Activated CD4-positive, alpha-beta T cell treated with anti-CD3 and anti-CD28 coated beads, Interleukin-2, amount 50 U/mL, for 24 hours (primary cell): ENCODE data around the gene CFAP100.

Experiments used
- DNase-seq, 2 donors: peaks; one replicate each; pipeline ENCODE4 v3.0.0-alpha.2; 2020; ENCODE audit warnings: low read depth in 1 of 2, low spot score in 1 of 2

Gene CFAP100

DNA sequence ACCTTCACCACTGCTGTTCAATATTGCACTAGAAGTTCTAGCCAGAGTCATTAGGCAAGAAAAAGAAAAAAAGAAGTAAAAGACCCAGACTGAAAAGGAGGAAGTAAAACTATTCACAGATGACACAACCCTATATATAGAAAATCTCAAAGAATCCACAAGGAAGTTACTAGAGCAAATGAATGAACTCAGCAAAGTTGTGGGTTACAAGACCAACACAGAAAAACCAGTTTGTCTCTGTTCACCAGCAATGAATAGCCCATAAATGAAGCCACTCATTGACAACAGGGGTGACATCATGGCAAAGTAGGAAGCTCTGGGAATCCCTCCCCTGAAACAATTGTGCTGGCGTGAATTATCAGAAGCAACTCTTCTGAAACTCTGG, 4.6 kb downstream of the CFAP100 start:
- DNase-seq, result no peak

DNA sequence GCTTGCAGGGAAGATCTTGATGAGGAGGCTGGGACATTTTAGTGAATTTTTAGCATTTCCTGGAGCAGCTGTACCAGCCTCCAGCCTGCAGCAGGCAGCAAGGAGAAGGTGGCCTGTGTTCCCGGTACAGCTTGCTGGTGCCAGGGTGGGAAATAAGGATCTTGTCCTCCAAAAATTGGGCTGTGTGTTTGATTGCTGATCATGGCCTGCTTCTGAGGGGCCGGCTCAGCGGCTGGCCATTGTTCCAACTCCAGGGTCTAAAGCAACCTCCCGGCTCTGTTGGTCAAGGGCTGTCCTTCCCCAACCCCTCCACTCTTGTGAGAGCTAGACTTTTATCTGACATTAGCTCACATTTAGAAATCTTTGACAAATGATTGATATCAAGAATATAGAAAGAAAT, 5.0 kb downstream of the CFAP100 start:
- DNase-seq, result no peak

- DNase-seq, result no peak
Observed at GRCh38 chr3:126401611-126402160, 7.0 kb downstream of the CFAP100 start.

- no peak for DNase-seq
Observed at GRCh38 chr3:126402178-126402577, 7.5 kb downstream of the CFAP100 start.

GRCh38 chr3:126402666-126403302, 8.1 kb downstream of the CFAP100 start:
- no peak for DNase-seq

DNA sequence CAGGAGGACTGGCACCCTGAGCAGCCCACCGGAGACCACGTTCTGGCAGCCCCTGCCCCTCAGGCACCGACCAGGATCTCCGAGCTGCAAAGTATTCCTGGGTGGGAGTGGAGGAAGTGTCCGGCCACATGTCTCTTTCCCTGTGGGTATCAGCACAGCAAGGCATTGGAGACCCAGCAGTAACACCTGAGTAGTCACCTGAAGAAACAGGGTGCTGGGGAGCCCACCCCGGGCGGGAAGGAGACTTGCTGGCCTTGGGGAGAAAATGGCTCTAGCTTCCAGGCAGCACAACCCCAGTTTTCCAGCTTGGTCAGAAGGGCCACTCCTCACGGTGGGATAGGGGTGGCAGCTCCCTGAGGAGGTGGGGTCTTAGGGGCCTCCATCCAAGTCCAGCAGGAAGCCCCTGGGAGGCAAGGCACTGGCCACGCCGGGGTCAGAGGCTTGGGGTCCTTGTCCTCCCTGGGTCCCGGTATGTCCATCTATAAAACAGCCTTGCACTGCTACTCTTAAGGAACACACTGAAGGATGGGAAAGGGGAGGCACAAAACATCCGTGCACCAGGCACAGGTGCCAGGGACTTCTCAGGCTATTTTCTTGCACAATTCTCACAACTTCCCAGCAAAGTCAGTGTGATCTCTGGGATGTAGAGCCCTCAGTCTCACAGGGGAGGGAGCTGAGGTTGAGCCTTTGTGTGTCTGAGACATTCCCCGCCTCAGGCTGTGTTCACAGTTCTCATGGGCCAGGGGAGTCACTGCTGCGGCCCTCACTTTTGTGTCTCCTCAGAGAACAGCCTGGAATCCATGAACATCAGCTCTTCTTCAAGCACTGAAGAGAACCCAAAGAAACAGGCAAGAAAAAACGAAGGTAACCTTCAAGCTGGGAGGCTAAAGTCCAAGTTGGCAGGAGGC, 11.9 kb downstream of the CFAP100 start:
- DNase-seq, result no peak

GRCh38 chr3:126407412-126408044, 12.8 kb downstream of the CFAP100 start:
- DNase-seq, result no peak

- no peak for DNase-seq
Observed at GRCh38 chr3:126408099-126408498, 13.4 kb downstream of the CFAP100 start.

- no peak for DNase-seq
Observed at GRCh38 chr3:126412841-126413692, 18.4 kb downstream of the CFAP100 start.

GRCh38 chr3:126413693-126414080, 19.0 kb downstream of the CFAP100 start:
- DNase-seq, result no peak

- DNase-seq, result no peak
Observed at GRCh38 chr3:126414406-126414805, 19.7 kb downstream of the CFAP100 start.

- no peak for DNase-seq
Observed at GRCh38 chr3:126414961-126415660, 20.4 kb downstream of the CFAP100 start.

DNA sequence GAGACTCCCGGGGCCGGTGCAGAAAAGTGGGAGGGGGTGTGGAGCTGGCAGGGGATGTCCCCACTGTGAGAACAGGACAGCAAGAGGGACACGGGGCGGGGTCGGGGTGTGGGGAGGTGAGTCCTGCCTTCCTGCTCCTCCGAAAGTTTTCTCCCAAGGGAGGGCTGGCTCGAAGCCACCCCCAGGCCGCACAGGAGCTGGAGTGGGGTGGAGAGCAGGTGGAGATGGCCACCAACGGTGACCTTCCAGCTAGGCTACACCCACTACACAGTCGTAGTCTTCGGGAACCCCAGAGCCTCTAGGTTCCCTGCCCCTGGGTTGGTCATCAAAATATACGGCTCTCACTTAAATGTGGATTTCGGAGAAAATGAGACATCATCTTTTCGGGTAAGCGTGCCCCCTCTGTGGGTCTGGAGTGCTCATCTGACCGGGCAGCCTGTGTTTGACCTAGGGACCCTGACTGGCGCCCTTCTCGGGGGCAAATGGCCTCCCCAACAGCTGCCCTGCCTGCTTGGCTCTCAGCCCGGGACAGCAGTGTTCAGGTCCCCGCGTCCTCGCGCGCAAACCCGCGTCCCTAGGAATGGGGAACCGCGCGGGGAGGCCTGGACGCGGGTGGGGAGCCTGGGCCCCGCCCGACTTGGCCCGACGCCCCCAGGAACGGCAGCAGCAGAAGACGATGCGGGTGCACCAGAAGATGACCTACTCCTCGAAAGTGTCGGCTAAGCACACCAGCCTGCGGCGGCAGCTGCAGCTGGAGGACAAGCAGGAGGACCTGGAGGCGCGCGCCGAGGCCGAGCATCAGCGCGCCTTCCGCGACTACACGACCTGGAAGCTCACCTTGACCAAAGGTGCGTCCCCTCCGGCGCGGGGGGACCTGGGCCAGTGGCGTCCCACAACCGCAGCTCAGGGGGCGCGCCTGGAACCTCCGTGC, 21.2 kb downstream of the CFAP100 start:
- no peak for DNase-seq

- no peak for DNase-seq
Observed at GRCh38 chr3:126416943-126417342, 22.2 kb downstream of the CFAP100 start.

DNA sequence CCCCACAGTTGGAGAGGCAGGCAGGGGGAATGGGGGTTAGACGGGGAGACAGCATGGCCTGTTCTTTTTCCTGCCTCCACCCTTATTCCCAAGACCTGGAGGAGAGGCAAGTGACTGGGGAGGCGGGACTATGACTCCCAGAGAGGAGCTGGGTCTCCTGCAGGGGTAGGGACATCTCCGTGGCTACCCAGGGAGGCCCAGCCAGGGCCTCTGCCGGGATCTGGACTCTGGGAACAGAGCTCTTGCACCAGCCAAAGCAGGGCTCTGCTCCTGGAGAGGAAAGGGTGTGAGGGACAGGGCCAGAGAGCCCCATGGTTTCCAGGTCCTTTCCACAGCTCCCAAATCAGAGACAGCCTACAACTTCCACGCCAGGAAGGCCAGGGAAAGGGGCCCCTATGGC, 22.8 kb downstream of the CFAP100 start:
- DNase-seq, result no peak

GRCh38 chr3:126417981-126418530, 23.3 kb downstream of the CFAP100 start:
- DNase-seq, result no peak

- DNase-seq, result no peak
Observed at GRCh38 chr3:126418661-126419131, 24.0 kb downstream of the CFAP100 start.

DNA sequence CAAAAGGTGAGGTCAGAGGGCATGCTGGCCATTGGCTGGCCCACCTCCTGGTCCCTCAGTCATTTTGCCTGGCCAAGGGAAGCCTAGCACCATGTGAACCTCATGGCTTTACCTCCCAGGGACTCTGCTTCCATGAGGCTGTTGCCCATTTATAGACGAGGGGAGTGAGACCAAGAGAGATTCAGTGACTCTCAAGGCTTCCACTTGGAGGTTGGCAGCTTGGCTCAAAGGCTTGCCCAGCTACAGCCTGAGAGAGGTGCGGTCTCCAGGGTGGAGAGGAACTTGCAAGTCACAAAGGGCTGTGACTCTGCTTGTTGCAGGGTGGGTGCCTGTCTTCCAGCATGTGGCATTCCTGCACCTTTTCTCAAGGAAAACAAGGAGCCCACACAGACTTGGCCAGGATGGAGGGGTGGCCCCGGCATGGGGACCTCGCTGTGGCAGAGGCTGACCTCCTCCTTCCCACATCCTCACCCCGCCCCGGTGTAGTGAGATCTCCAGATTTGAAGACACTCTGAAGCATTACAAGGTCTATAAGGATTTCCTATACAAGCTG, 24.5 kb downstream of the CFAP100 start:
- no peak for DNase-seq
